Non-pigmented ciliary epithelial cell (primary cell): ENCODE measurements around the gene LRTM1.

ENCODE experiments used
- DNase-seq: peaks from one replicate; pipeline ENCODE4 v3.0.0-alpha.2; 2010; ENCODE audit warnings: low read depth

LRTM1 gene

DNA sequence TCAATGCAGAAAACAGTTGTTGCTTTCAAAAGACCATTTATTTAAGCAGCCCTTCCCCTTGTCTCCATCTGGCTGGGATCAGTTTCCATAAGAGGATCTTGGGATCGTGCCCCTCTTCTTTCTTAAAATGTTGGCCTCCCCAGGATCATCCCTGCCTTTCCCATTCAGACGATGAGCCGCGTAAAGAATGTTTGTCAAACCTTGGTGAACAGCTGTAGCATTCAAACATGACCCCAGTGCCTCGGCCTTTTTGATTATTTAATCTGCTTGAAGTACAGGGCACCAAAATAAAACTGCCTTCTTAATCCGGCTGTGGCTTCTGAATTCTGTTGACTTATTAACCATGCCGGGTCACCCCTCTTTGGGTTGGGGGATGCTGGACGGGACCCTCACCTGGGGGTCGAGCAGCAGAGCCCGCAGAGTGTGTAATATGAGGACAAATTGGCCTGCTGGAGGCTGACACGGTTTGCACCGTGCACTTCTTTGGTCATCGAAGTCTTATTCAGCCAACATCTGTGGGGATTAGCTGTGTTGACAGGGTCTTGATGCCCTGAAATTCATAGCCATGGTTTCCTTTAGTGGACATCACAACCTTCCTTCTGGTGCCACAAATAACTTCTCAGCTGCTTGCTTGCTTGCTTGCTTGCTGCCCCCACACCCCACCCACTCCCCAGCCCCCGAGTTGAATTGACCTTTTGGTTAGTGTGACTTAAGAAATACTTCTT lies at the start of gene LRTM1:
Gene LRTM1 (minus strand): TSS at position 14 of the 725 bp plus-strand sequence. CDS start 148 bp downstream, outside the sequence.
- DNase-seq = no peak

GRCh38 chr3:54977439-54977838 lies 49.6 kb upstream of the LRTM1 start:
- DNase-seq = no peak

DNA sequence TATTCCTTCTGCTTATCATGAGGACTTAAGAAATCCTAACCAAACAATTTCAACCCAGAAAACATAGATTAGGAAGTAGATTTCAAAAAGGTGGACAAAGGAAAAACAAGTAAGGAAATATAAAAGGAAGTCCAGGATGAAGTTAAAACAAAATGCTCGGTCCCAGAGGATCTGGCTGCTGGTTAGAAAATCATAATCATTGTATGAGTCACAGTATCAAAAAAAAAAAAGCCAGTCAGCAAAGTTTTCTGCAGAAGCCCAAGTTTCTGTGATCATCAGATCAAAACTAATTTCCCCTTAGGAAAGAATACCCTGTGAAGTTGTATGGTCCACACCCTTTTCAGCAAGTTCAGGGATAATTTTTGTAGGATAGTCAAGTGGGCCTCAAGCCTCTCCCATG lies 43.0 kb upstream of the LRTM1 start:
- DNase-seq = no peak

DNA sequence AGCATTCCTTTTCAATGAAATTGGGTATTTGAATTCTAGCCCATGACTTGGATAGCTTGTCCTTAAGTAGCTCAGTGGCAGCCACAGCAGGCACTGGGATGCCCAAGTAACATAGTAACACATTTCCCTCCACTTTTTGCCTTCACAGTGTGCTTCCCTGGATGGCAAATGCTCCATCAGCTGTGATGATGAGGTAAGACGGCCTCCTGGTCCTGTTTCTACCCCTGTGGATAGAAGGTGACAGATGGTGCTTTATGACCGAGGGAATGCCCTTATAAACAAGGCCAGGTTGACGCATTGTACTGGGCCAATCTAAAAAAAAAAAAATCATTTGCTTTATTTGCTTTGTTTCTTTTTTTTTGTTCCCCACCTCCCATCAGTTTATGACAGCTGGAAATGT lies 41.8 kb upstream of the LRTM1 start:
- DNase-seq = no peak

DNA sequence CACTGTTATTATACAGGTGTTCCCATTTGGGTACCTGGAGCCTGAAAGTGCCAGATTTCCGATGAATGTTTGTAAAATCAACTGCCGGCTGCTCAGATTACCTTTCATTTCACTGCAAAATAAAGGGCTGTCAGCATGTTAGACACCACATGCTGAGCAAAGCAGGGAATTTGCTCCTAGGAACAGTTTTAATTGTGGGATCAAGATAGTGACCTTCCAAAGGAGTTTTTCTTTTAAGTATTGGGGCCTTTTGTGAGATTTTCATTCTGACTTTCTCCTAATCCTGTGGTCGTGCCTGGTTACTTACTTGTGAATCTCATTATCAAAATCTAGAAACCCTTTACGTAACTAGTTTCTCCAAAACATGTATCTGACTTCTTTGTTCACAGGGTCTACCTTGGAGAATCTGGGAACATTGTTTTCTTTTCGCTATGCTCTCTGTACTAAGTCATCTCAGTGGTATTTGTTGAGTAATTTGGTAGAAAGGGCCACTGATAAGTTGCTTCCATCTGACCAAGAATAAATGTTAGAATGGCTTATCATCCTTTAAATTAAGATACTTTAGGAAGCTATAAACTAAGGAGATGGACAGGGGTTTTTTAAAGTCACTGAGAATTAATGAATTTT lies 40.8 kb upstream of the LRTM1 start:
- peak; percentile 85 for DNase-seq

DNA sequence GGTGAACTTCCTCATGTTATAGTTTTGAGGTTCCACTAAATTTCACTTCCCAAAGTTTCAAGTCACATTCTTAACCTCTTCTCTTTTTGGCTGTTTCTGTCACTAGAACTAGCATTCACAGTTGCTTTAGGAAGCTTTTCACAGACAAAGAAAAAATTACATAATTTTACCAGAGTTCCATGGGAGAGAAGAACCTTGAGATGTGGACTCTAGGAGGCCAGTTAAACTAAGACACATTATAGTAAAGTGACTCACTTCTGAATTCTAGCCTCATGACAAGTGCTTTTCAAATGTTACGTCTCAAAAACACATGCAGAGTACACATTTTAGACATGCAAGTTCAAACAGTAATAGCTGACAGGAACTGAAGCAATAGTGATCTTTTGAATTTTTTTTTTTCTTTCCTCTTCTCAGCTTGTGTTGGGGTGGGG lies 39.9 kb upstream of the LRTM1 start:
- no peak for DNase-seq

GRCh38 chr3:54966979-54967378 lies 39.1 kb upstream of the LRTM1 start:
- DNase-seq = no peak

- DNase-seq = peak; percentile 83
Observed at GRCh38 chr3:54965746-54966145, 37.9 kb upstream of the LRTM1 start.

- DNase-seq = no peak
Observed at GRCh38 chr3:54964081-54964480, 36.2 kb upstream of the LRTM1 start.

DNA sequence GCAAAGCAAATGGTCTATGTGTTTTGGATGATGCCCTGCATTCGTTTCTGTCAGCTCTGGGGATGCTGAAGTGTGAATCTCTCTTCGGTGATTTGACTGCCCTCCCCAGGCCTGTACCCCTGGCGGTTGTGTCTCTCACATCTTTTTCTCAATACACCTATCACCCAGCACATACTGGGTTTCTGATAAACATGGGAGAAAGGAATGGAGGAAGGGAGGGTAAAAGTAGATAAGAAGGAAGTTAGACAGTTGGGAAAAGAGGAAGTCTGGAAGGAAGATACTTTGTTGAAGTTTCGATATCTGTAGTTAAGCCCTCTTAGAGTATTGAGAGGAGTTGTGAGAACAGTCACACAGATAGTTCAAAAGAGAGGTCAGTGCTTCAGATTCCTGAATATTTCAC lies 35.8 kb upstream of the LRTM1 start:
- no peak for DNase-seq

DNA sequence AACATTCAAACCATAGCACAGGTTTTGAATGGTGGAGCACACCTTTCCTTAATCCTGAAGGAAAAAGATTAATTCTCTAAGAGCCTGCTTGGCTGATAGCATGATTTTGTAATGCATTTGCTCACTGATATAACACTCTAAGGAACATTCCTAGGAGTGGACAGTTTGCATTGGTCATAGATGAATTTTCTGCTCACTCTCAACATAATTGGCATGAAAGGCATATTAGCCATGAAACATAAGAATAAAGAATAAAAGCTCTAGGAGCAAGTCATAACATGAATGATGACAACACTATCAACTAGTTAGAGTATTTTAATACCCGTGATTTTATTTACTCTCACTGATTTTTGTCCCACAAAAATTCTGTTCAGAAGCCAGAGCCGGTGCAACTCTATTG lies 34.3 kb upstream of the LRTM1 start:
- no peak for DNase-seq

GRCh38 chr3:54960701-54961100 lies 32.8 kb upstream of the LRTM1 start:
- DNase-seq = no peak

GRCh38 chr3:54960082-54960481 lies 32.2 kb upstream of the LRTM1 start:
- DNase-seq = no peak

DNA sequence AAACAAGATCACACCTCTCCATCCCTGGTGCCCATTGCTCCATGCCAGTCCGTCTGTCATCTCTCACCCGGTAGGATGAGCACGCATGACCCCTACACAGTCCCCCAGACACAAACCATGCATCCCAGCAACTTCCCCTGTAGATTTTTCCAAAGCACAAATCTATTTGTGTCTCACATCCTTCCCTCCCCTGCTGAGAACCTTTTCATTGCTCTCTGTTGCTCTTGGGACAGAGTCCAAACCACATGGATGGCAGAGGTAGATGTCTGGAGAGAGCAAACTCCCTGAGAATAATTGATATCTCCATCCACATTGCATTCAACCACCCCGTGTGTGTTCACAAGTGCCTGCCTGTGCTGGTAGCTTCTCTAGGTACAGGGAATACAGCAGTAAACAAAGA lies 29.9 kb upstream of the LRTM1 start:
- no peak for DNase-seq

DNA sequence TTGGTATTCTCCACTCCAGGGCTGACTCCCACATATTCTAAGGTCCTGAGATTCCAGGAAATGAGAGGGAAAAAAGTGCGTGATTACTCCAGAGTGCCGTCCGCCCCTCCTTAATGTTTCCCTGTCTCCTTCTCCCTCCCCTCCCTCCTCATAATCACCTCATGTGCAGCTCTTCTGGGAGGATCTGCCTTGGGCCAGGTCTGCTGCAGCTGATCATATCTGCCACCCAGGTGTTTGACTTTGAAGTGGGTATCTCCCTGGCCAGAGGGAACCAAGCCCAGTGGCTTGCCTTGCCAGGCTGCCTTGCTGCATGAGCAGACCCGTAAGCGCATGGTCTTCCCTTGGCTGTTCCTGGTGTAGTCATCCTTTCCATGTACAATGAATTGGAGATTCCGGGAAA lies 28.1 kb upstream of the LRTM1 start:
- no peak for DNase-seq

- no peak for DNase-seq
Observed at GRCh38 chr3:54955496-54955895, 27.6 kb upstream of the LRTM1 start.

GRCh38 chr3:54954521-54954920 lies 26.7 kb upstream of the LRTM1 start:
- DNase-seq = no peak

DNA sequence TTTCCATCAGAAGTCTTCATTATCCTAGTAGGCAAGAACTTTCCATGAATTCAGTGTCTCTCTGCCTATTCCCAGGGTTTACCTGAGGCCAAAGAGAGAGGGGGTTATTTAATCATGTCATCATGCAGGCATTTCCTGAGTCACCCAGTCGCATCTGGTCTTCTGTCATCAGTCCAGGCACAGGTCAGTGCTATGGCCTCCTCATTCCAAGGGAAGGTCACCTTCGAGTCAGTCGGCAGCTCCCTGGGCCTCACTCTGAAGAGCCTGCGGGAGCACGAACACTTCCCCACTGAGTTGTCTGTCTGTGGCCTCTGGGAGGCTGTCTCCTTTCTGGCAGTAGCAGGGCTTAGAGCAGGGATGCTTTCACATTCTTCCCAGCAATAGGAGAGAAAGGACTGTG lies 26.2 kb upstream of the LRTM1 start:
- no peak for DNase-seq

DNA sequence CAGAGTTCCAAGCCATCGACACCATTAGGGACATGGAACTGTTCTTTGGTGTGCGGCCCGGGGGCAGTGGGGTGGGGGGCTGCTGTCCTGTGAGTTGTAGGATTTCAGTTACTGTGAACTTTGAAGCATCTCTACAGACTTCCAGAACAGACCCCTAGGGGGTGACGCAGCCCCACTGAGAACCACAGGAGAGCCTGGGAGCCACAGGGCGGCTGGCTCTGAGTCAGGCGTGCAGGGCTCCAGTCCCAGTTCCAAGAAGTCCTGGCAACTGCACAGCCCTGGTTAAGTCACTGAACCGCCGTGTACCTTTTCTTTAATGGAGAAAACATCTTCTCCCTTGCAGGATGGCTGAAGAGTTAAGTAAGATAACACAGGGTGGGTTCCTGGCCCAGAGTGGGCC lies 23.5 kb upstream of the LRTM1 start:
- no peak for DNase-seq

DNA sequence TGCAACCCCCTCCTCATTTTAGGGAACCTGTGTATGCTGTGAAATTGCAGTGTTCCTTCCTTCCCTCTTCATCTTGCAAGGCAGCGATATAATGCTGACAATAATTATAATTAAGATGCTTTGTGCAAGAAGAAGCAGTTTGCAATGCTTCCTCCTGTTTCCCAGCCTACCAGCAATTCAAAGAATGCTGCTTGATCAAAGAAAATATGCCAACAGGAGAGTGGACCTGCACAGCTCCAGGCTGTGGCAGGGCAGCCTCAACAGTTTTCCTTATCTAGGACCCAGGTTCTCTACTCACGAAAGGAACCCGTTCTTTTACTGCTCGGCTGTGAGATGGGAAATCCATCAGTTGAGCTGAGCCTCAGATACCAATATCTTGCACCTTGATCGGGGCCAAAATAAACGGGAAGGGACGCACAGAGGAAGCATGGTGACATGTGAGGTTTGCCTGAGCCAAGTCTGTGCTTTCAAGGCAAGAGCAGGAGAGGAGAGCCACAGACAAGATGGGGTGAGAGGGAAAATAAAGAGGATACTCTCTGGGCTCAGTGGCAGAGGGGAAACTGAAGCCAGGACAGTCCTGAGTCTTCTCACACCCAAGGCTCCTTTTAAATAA lies 22.6 kb upstream of the LRTM1 start:
- no peak for DNase-seq

DNA sequence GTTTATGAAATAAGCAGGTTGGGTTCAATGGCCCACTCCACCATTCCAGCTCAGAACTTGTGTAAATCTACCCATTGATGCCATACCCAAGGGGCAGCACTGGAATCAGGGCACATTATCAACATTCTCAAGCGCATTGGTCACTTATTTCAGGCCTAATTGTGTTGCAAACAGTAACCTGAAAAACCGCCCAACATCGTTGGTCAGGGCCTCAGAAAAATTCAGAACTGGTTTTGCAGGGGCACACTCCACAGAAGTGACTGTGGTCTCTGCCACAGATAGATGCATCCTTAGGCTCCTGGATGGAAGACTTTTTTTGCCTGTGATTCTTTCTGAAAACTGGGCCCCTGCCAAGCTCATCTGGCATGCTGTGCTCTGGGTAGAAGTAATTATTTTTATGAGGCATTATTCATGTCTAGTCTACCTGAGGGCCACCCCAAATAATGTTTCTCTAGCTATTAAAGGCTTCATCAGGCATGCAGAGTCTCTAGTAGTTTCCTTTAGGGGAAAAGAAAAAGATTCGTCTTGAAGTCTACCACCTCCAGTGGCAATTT lies 21.7 kb upstream of the LRTM1 start:
- DNase-seq = no peak

DNA sequence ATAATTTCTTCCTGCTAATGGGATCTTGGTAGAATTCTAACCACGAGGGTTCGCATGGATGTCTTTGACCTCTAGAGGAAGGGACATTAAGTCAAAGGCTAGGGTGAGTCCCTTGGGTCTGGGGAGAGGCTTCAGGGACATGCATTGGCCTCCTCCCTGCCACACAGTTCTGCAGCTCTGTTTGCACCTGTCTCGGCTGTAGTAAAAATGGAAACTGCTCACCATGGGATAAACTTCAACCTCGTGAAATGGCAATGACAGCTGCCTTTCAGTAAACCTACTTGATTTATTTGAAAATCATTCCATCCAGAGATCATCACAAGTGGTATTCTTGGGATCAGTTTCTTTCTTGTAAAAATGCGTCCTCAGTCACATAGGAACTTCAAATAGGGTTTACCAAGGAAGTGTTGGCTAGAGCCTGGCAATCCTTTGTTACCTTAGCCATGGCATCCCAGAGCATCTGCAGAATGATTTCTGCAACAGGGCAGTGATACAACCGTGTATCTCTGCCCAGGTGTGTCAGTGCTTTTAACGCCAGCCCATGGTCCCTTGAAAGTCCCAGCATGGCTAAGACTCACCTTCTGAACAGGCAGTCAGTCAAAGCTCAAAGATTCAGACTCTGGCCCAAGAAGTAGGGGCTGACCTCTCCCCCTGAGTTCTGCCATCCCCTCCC lies 14.0 kb upstream of the LRTM1 start:
- DNase-seq = no peak

DNA sequence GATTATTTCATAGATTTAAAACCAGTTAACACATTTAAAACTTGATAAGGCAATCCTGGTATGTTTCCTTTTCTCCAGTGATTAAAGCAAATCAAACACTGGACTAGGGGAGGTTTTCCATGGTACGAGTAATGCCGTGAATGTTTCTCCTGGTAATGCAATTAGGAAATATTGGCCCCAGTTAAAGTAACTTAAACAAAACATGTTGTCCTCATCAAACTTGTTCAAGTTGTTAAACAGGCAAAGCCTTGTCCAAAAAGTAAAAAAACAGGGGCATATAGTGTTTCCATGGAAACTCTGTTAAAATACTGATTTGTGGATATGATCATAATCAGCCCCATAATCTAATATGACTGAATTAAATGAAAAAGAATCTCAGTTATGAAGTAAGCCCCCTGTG lies 13.1 kb upstream of the LRTM1 start:
- no peak for DNase-seq
